Hippocampal formation (tissue), 2 donors: ENCODE data around the gene CEACAM1.
A peak's percentile ranks its signal among the peaks of the same experiment; 100 is the strongest.
"Not testable (repeated sequence)": the region's sequence is repeated elsewhere in the genome, so short reads cannot be mapped to it uniquely, and the experiment has no call there.

ENCODE experiments used
- DNase-seq, 2 donors: peaks; one replicate each; lab custom pipeline; 2025; lab: John Stamatoyannopoulos, UW

The CEACAM1 gene

GRCh38 chr19:42528354-42529247 is at the start of gene CEACAM1:
TSS of gene CEACAM1 (minus strand) at chr19:42528481. CDS start at chr19:42528374, 107 bp downstream.
- no peak for DNase-seq

- DNase-seq, result no peak
These were observed 48.7 kb upstream of the CEACAM1 start for GRCh38 chr19:42577016-42577415.

- no peak for DNase-seq
These were observed 48.0 kb upstream of the CEACAM1 start for GRCh38 chr19:42576241-42576640.

GRCh38 chr19:42573642-42574041 is 45.4 kb upstream of the CEACAM1 start:
- DNase-seq, result no peak

- DNase-seq, result no peak
These were observed 42.8 kb upstream of the CEACAM1 start for GRCh38 chr19:42571116-42571515.

- DNase-seq, result no peak
These were observed 40.9 kb upstream of the CEACAM1 start for GRCh38 chr19:42569193-42569592.

GRCh38 chr19:42568006-42568405 is 39.7 kb upstream of the CEACAM1 start:
- peak in 1 of 2 donors; percentile 31 for DNase-seq

- no peak for DNase-seq
These were observed 39.3 kb upstream of the CEACAM1 start for GRCh38 chr19:42567567-42567966.

GRCh38 chr19:42563352-42564210 is 35.3 kb upstream of the CEACAM1 start:
- DNase-seq, result peak in 1 of 2 donors; percentile 48

- no peak for DNase-seq
These were observed 33.2 kb upstream of the CEACAM1 start for GRCh38 chr19:42561512-42561911.

GRCh38 chr19:42560731-42561130 is 32.5 kb upstream of the CEACAM1 start:
- no peak for DNase-seq

- DNase-seq, result no peak
These were observed 30.3 kb upstream of the CEACAM1 start for GRCh38 chr19:42558450-42559150.

- not testable (repeated sequence) for DNase-seq
These were observed 29.1 kb upstream of the CEACAM1 start for GRCh38 chr19:42557386-42557871.

- DNase-seq, result no peak
These were observed 27.5 kb upstream of the CEACAM1 start for GRCh38 chr19:42555801-42556200.

GRCh38 chr19:42555317-42555716 is 27.0 kb upstream of the CEACAM1 start:
- DNase-seq, result no peak

- no peak for DNase-seq
These were observed 25.8 kb upstream of the CEACAM1 start for GRCh38 chr19:42554046-42554575.

GRCh38 chr19:42553292-42554045 is 25.2 kb upstream of the CEACAM1 start:
- peak in 1 of 2 donors; percentile 16 for DNase-seq

GRCh38 chr19:42552086-42553065 is 24.1 kb upstream of the CEACAM1 start:
- no peak for DNase-seq

GRCh38 chr19:42550521-42550920 is 22.2 kb upstream of the CEACAM1 start:
- DNase-seq, result not testable (repeated sequence)

GRCh38 chr19:42549067-42549466 is 20.8 kb upstream of the CEACAM1 start:
- not testable (repeated sequence) for DNase-seq
